DLD1 (cell line): ENCODE measurements around the gene PRKG1.

Experiments used
- in situ Hi-C: cut with HindIII; loops from 2 replicates; pipeline ENCODE4 v1.10.0; 2017; ENCODE audit warnings: low sequenced_read_pairs

PRKG1 gene

GRCh38 chr10:51215951-51216834 is 141.9 kb downstream of the PRKG1 start:
- in situ Hi-C loops = no loop called here

- in situ Hi-C loops = no loop called here
Observed at GRCh38 chr10:51217505-51217904, 143.2 kb downstream of the PRKG1 start.

- in situ Hi-C loops = no loop called here
Observed at GRCh38 chr10:51224671-51225161, 150.4 kb downstream of the PRKG1 start.

- in situ Hi-C loops = no loop called here
Observed at GRCh38 chr10:51227897-51228713, 153.8 kb downstream of the PRKG1 start.

GRCh38 chr10:51228714-51229100 is 154.4 kb downstream of the PRKG1 start:
- in situ Hi-C loops = no loop called here

GRCh38 chr10:51230887-51231585 is 156.7 kb downstream of the PRKG1 start:
- in situ Hi-C loops = no loop called here

- in situ Hi-C loops = no loop called here
Observed at GRCh38 chr10:51231754-51232153, 157.5 kb downstream of the PRKG1 start.

- in situ Hi-C loops = no loop called here
Observed at GRCh38 chr10:51233337-51234100, 159.2 kb downstream of the PRKG1 start.

GRCh38 chr10:51235865-51236264 is 161.6 kb downstream of the PRKG1 start:
- in situ Hi-C loops = no loop called here

GRCh38 chr10:51239006-51239405 is 164.7 kb downstream of the PRKG1 start:
- in situ Hi-C loops = no loop called here

- in situ Hi-C loops = no loop called here
Observed at GRCh38 chr10:51241461-51241860, 167.2 kb downstream of the PRKG1 start.

- in situ Hi-C loops = no loop called here
Observed at GRCh38 chr10:51242393-51242792, 168.1 kb downstream of the PRKG1 start.

- in situ Hi-C loops = no loop called here
Observed at GRCh38 chr10:51244309-51244708, 170.0 kb downstream of the PRKG1 start.

- in situ Hi-C loops = no loop called here
Observed at GRCh38 chr10:51244748-51245490, 170.6 kb downstream of the PRKG1 start.

GRCh38 chr10:51246156-51246555 is 171.9 kb downstream of the PRKG1 start:
- in situ Hi-C loops = no loop called here

- in situ Hi-C loops = no loop called here
Observed at GRCh38 chr10:51250278-51250920, 176.1 kb downstream of the PRKG1 start.

GRCh38 chr10:51251110-51251509 is 176.8 kb downstream of the PRKG1 start:
- in situ Hi-C loops = no loop called here

GRCh38 chr10:51255381-51255780 is 181.1 kb downstream of the PRKG1 start:
- in situ Hi-C loops = no loop called here
